ENCODE results near the gene GPX8.

GPX8 gene

GRCh38 chr5:55159763-55160492, at the start of gene GPX8:
TSS of gene GPX8 (plus strand) at chr5:55160171. CDS start at chr5:55160193, 22 bp downstream.
- Histone ChIP-seq H3K4me3 (ENCODE audit: low read length) (peak within 1 kb of the TSS; percentile 87), H3K9ac (ENCODE audit: low read depth, low read length) (peak within 1 kb of the TSS; percentile 88), H3K27ac (ENCODE audit: low read length) (peak within 1 kb of the TSS; percentile 85)

GRCh38 chr5:55110217-55110616, 49.8 kb upstream of the GPX8 start:
- Histone ChIP-seq H3K36me3 (ENCODE audit: insufficient read depth, low read depth, low read length) (no peaks in the 10 kb centered on the region), H3K4me3 (ENCODE audit: low read length) (no peak overlapping the region), H3K27ac (ENCODE audit: low read length) (no peak overlapping the region), H3K9me3 (ENCODE audit: insufficient read depth, low read depth, low read length) (no peaks in the 10 kb centered on the region), H3K27me3 (ENCODE audit: insufficient read depth, low read length) (no peaks in the 10 kb centered on the region), H3K4me1 (ENCODE audit: insufficient read depth, low read length) (peaks cover 5% of the 10 kb centered on the region; the same call in 1 of the 2 replicates), H3K9ac (ENCODE audit: low read depth, low read length) (0 out of 2 replicates have a peak overlapping the region, but pooled peaks have one; percentile 10)

More at GRCh38 chr5:55159763-55160492, at the start of gene GPX8:
- Histone ChIP-seq H3K9me3 (ENCODE audit: insufficient read depth, low read depth, low read length) (no peaks in the 10 kb centered on the region), H3K27me3 (ENCODE audit: insufficient read depth, low read length) (no peaks in the 10 kb centered on the region), H3K36me3 (ENCODE audit: insufficient read depth, low read depth, low read length) (peaks cover 26% of the 10 kb centered on the region), H3K4me1 (ENCODE audit: insufficient read depth, low read length) (peaks cover 6% of the 10 kb centered on the region; the same call in 1 of the 2 replicates)

GRCh38 chr5:55113327-55113726, 46.6 kb upstream of the GPX8 start:
- H3K9ac ChIP-seq (ENCODE audit: low read depth, low read length): no peak overlapping the region
- no peaks in the 10 kb centered on the region for H3K27me3 ChIP-seq (ENCODE audit: insufficient read depth, low read length)
- no peaks in the 10 kb centered on the region for H3K9me3 ChIP-seq (ENCODE audit: insufficient read depth, low read depth, low read length)
- no peak overlapping the region for H3K27ac ChIP-seq (ENCODE audit: low read length)
- no peaks in the 10 kb centered on the region for H3K36me3 ChIP-seq (ENCODE audit: insufficient read depth, low read depth, low read length)
- H3K4me1 ChIP-seq (ENCODE audit: insufficient read depth, low read length): peaks cover 5% of the 10 kb centered on the region; the same call in 1 of the 2 replicates
- no peak overlapping the region for H3K4me3 ChIP-seq (ENCODE audit: low read length)

GRCh38 chr5:55114061-55114460, 45.9 kb upstream of the GPX8 start:
- no peaks in the 10 kb centered on the region for H3K36me3 ChIP-seq (ENCODE audit: insufficient read depth, low read depth, low read length)
- no peak overlapping the region for H3K4me3 ChIP-seq (ENCODE audit: low read length)
- no peak overlapping the region for H3K9ac ChIP-seq (ENCODE audit: low read depth, low read length)
- no peaks in the 10 kb centered on the region for H3K9me3 ChIP-seq (ENCODE audit: insufficient read depth, low read depth, low read length)
- no peak overlapping the region for H3K27ac ChIP-seq (ENCODE audit: low read length)
- peaks cover 5% of the 10 kb centered on the region; the same call in 1 of the 2 replicates for H3K4me1 ChIP-seq (ENCODE audit: insufficient read depth, low read length)
- no peaks in the 10 kb centered on the region for H3K27me3 ChIP-seq (ENCODE audit: insufficient read depth, low read length)

- no peak overlapping the region for H3K4me3 ChIP-seq (ENCODE audit: low read length)
- H3K27me3 ChIP-seq (ENCODE audit: insufficient read depth, low read length): no peaks in the 10 kb centered on the region
Observed at GRCh38 chr5:55123365-55123764, 36.6 kb upstream of the GPX8 start.

GRCh38 chr5:55134053-55134722, 25.8 kb upstream of the GPX8 start:
- Histone ChIP-seq H3K9ac (ENCODE audit: low read depth, low read length) (no peak overlapping the region), H3K27me3 (ENCODE audit: insufficient read depth, low read length) (no peaks in the 10 kb centered on the region), H3K4me1 (ENCODE audit: insufficient read depth, low read length) (no peaks in the 10 kb centered on the region), H3K27ac (ENCODE audit: low read length) (no peak overlapping the region), H3K9me3 (ENCODE audit: insufficient read depth, low read depth, low read length) (0 out of 2 replicates have a peak, but pooled peaks cover 2% of the 10 kb centered on the region), H3K36me3 (ENCODE audit: insufficient read depth, low read depth, low read length) (no peaks in the 10 kb centered on the region), H3K4me3 (ENCODE audit: low read length) (no peak overlapping the region)

More at GRCh38 chr5:55123365-55123764, 36.6 kb upstream of the GPX8 start:
- Histone ChIP-seq H3K4me1 (ENCODE audit: insufficient read depth, low read length) (no peaks in the 10 kb centered on the region; the same call in 1 of the 2 replicates), H3K9me3 (ENCODE audit: insufficient read depth, low read depth, low read length) (no peaks in the 10 kb centered on the region), H3K27ac (ENCODE audit: low read length) (no peak overlapping the region), H3K9ac (ENCODE audit: low read depth, low read length) (no peak overlapping the region), H3K36me3 (ENCODE audit: insufficient read depth, low read depth, low read length) (no peaks in the 10 kb centered on the region)

- Histone ChIP-seq H3K27me3 (ENCODE audit: insufficient read depth, low read length) (no peaks in the 10 kb centered on the region), H3K4me3 (ENCODE audit: low read length) (no peak overlapping the region), H3K9me3 (ENCODE audit: insufficient read depth, low read depth, low read length) (no peaks in the 10 kb centered on the region), H3K27ac (ENCODE audit: low read length) (no peak overlapping the region), H3K4me1 (ENCODE audit: insufficient read depth, low read length) (no peaks in the 10 kb centered on the region), H3K36me3 (ENCODE audit: insufficient read depth, low read depth, low read length) (no peaks in the 10 kb centered on the region), H3K9ac (ENCODE audit: low read depth, low read length) (no peak overlapping the region)
Observed at GRCh38 chr5:55136521-55136920, 23.4 kb upstream of the GPX8 start.

GRCh38 chr5:55140908-55141665, 18.9 kb upstream of the GPX8 start:
- Histone ChIP-seq H3K9me3 (ENCODE audit: insufficient read depth, low read depth, low read length) (no peaks in the 10 kb centered on the region), H3K27me3 (ENCODE audit: insufficient read depth, low read length) (no peaks in the 10 kb centered on the region), H3K9ac (ENCODE audit: low read depth, low read length) (no peak overlapping the region), H3K27ac (ENCODE audit: low read length) (no peak overlapping the region), H3K4me1 (ENCODE audit: insufficient read depth, low read length) (no peaks in the 10 kb centered on the region), H3K36me3 (ENCODE audit: insufficient read depth, low read depth, low read length) (no peaks in the 10 kb centered on the region), H3K4me3 (ENCODE audit: low read length) (no peak overlapping the region)

- Histone ChIP-seq H3K9ac (ENCODE audit: low read depth, low read length) (no peak overlapping the region), H3K27ac (ENCODE audit: low read length) (no peak overlapping the region)
Observed at GRCh38 chr5:55141945-55142690, 17.9 kb upstream of the GPX8 start.

GRCh38 chr5:55143624-55144023, 16.3 kb upstream of the GPX8 start:
- no peak overlapping the region for H3K9ac ChIP-seq (ENCODE audit: low read depth, low read length)
- no peaks in the 10 kb centered on the region for H3K27me3 ChIP-seq (ENCODE audit: insufficient read depth, low read length)
- H3K27ac ChIP-seq (ENCODE audit: low read length): no peak overlapping the region
- no peaks in the 10 kb centered on the region for H3K4me1 ChIP-seq (ENCODE audit: insufficient read depth, low read length)
- no peak overlapping the region for H3K4me3 ChIP-seq (ENCODE audit: low read length)
- no peaks in the 10 kb centered on the region for H3K9me3 ChIP-seq (ENCODE audit: insufficient read depth, low read depth, low read length)
- no peaks in the 10 kb centered on the region for H3K36me3 ChIP-seq (ENCODE audit: insufficient read depth, low read depth, low read length)

More at GRCh38 chr5:55141945-55142690, 17.9 kb upstream of the GPX8 start:
- no peaks in the 10 kb centered on the region for H3K4me1 ChIP-seq (ENCODE audit: insufficient read depth, low read length)
- no peaks in the 10 kb centered on the region for H3K36me3 ChIP-seq (ENCODE audit: insufficient read depth, low read depth, low read length)
- H3K9me3 ChIP-seq (ENCODE audit: insufficient read depth, low read depth, low read length): no peaks in the 10 kb centered on the region
- no peak overlapping the region for H3K4me3 ChIP-seq (ENCODE audit: low read length)
- H3K27me3 ChIP-seq (ENCODE audit: insufficient read depth, low read length): no peaks in the 10 kb centered on the region

GRCh38 chr5:55146080-55146479, 13.9 kb upstream of the GPX8 start:
- Histone ChIP-seq H3K4me3 (ENCODE audit: low read length) (no peak overlapping the region), H3K27ac (ENCODE audit: low read length) (no peak overlapping the region)

More at GRCh38 chr5:55146080-55146479, 13.9 kb upstream of the GPX8 start:
- Histone ChIP-seq H3K9ac (ENCODE audit: low read depth, low read length) (no peak overlapping the region), H3K27me3 (ENCODE audit: insufficient read depth, low read length) (no peaks in the 10 kb centered on the region), H3K36me3 (ENCODE audit: insufficient read depth, low read depth, low read length) (no peaks in the 10 kb centered on the region), H3K4me1 (ENCODE audit: insufficient read depth, low read length) (no peaks in the 10 kb centered on the region), H3K9me3 (ENCODE audit: insufficient read depth, low read depth, low read length) (no peaks in the 10 kb centered on the region)
